GM19395 (cell line): ENCODE data around the gene FNDC7.
"Not testable (repeated sequence)": the region's sequence is repeated elsewhere in the genome, so short reads cannot be mapped to it uniquely, and the experiment has no call there.

ENCODE experiments used
- ATAC-seq: cut with Tn5 transposase; IDR thresholded peaks from one replicate; pipeline ENCODE4 v1.9.1; 2021; ENCODE audit warnings: mild to moderate bottlenecking, moderate library complexity; ENCODE audit not compliant: unreplicated experiment

The FNDC7 gene

GRCh38 chr1:108734171-108734865 is 21.6 kb downstream of the FNDC7 start:
- ATAC-seq = no peak

GRCh38 chr1:108742253-108742652 is 29.5 kb downstream of the FNDC7 start:
- no peak for ATAC-seq

- ATAC-seq = no peak
Observed at GRCh38 chr1:108745980-108746381, 33.3 kb downstream of the FNDC7 start.

GRCh38 chr1:108746382-108747170 is 33.9 kb downstream of the FNDC7 start, which contains the start of gene STXBP3:
Gene STXBP3, plus strand, starts transcription at chr1:108746674. Its CDS starts 64 bp downstream, at chr1:108746738.
- peak; percentile 94 for ATAC-seq

GRCh38 chr1:108747171-108747850 is 34.6 kb downstream of the FNDC7 start:
- peak; percentile 37 for ATAC-seq

GRCh38 chr1:108747898-108748297 is 35.2 kb downstream of the FNDC7 start:
- no peak for ATAC-seq

GRCh38 chr1:108749081-108749480 is 36.4 kb downstream of the FNDC7 start:
- no peak for ATAC-seq

GRCh38 chr1:108750476-108751181 is 37.9 kb downstream of the FNDC7 start:
- ATAC-seq = no peak

GRCh38 chr1:108753363-108753762 is 40.7 kb downstream of the FNDC7 start:
- no peak for ATAC-seq

GRCh38 chr1:108758796-108759195 is 46.1 kb downstream of the FNDC7 start:
- ATAC-seq = no peak

- ATAC-seq = no peak
Observed at GRCh38 chr1:108767115-108767514, 54.4 kb downstream of the FNDC7 start.

GRCh38 chr1:108767708-108768107 is 55.0 kb downstream of the FNDC7 start:
- no peak for ATAC-seq

- ATAC-seq = no peak
Observed at GRCh38 chr1:108777839-108778238, 65.1 kb downstream of the FNDC7 start.

- ATAC-seq = no peak
Observed at GRCh38 chr1:108779455-108779854, 66.7 kb downstream of the FNDC7 start.

- ATAC-seq = no peak
Observed at GRCh38 chr1:108780937-108781574, 68.3 kb downstream of the FNDC7 start.

- ATAC-seq = not testable (repeated sequence)
Observed at GRCh38 chr1:108781575-108781944, 68.9 kb downstream of the FNDC7 start.

GRCh38 chr1:108785264-108785663 is 72.6 kb downstream of the FNDC7 start:
- no peak for ATAC-seq

- no peak for ATAC-seq
Observed at GRCh38 chr1:108785880-108786279, 73.2 kb downstream of the FNDC7 start.

GRCh38 chr1:108791790-108792189 is 79.1 kb downstream of the FNDC7 start:
- ATAC-seq = no peak
